K562 (cell line): Measurements from ENCODE around the gene SCYL1. TPM values are rescaled to one million over a fixed set of nuclear protein-coding genes. Genes with fewer than 3 reads are reported as not detected.

ENCODE experiments used
- E2F1 ChIP-seq: sonication (generic); formaldehyde crosslinking; IDR thresholded peaks from 2 replicates; pipeline ENCODE4 v1.8.1; 2023; ENCODE audit warnings: mild to moderate bottlenecking, missing genetic modification reagents, moderate library complexity
- HIVEP1 ChIP-seq: fragments of 250-450 bp; sonication (Bioruptor Pico); IDR thresholded peaks from 2 replicates; pipeline ENCODE4 v1.4.0; 2020; ENCODE audit warnings: mild to moderate bottlenecking
- NCOA1 ChIP-seq: fragments of 450-650 bp; IDR thresholded peaks from 2 replicates; pipeline ENCODE4 v1.6.1; 2016; ENCODE audit warnings: low read depth
- SETDB1 ChIP-seq: IDR thresholded peaks from one replicate; pipeline ENCODE4 v1.6.1; 2012; ENCODE audit warnings: low read length, control low read depth, inconsistent platforms
- SMAD2 ChIP-seq: fragments of 150-350 bp; IDR thresholded peaks from 2 replicates; pipeline ENCODE4 v1.6.1; 2014; ENCODE audit warnings: low read depth, mild to moderate bottlenecking, low read length
- TRIM24 ChIP-seq, 2 experiments: fragments of 450-650 bp; IDR thresholded peaks; 2 replicates each; pipeline ENCODE4 v1.6.1; 2016
- ZBTB43 ChIP-seq: sonication (generic); formaldehyde crosslinking; IDR thresholded peaks from 2 replicates; pipeline ENCODE4 v1.8.0; 2023; ENCODE audit warnings: mild to moderate bottlenecking, missing genetic modification reagents
- ZNF274 ChIP-seq: IDR thresholded peaks from 2 replicates; pipeline ENCODE4 v1.6.1; 2011; ENCODE audit warnings: low read depth, mild to moderate bottlenecking, low read length, moderate library complexity, borderline replicate concordance
- polyA plus RNA-seq, 8 experiments: library from polyadenylated mRNA; depleted of rRNA in 4 of 8; stranded (reverse) in 5 of 8; unstranded in 3 of 8; fragments of >200 nt; fragmentation: Nextera tagmentation in 2 of 8; fragmentation: Illumina TruSeq in 1 of 8; extraction: Ambion mirVana in 2 of 8; extraction: Trizol in 1 of 8; gene quantifications; 2 replicates each; pipeline versions ENCODE4 v1.2.1 to v1.2.3, GENCODE V29; 2011 to 2014; ENCODE audit warnings: inconsistent platforms in 1 of 8, missing spikeins in 1 of 8
- total RNA-seq, 7 experiments: library from RNA; depleted of rRNA in 6 of 7; stranded (reverse); fragments of >200 nt in 6 of 7; fragmentation: Illumina TruSeq in 2 of 7; extraction: Trizol in 2 of 7; gene quantifications; 2 replicates each; pipeline versions ENCODE4 v1.2.1 to v1.2.3, GENCODE V29; 2011 to 2021; ENCODE audit warnings: low replicate concordance in 1 of 7

Gene SCYL1
- total and polyA plus RNA-seq, 9 of the 15 experiments (the other 6 are each of a cell fraction or from before 2014, with no cell fraction given) = 1.9 to 145 (median 57.6) TPM

- TF ChIP-seq ZBTB43 (CRISPR knock-in tag) (no peak), NCOA1 (no peak), SETDB1 (no peak), ZNF274 (no peak), SMAD2 (no peak), HIVEP1 (CRISPR knock-in tag) (0 out of 2 replicates have a peak, but pooled peaks have one; percentile 26), TRIM24 (IDR thresholded peaks at IDR 0.05) (no peak), E2F1 (CRISPR knock-in tag) (no peak)
- TF ChIP-seq, all 486 proteins: peak for 84
Measured at GRCh38 chr11:65524741-65525545, at the start of gene SCYL1 (continued).
